Measurements from ENCODE around the gene CAPNS2. TPM values are rescaled to one million over a fixed set of nuclear protein-coding genes. Genes with fewer than 3 reads are reported as not detected.

Gene CAPNS2
- total RNA-seq, 2 donors from 2014 or later = 0.41 TPM; not detected in 1

DNA sequence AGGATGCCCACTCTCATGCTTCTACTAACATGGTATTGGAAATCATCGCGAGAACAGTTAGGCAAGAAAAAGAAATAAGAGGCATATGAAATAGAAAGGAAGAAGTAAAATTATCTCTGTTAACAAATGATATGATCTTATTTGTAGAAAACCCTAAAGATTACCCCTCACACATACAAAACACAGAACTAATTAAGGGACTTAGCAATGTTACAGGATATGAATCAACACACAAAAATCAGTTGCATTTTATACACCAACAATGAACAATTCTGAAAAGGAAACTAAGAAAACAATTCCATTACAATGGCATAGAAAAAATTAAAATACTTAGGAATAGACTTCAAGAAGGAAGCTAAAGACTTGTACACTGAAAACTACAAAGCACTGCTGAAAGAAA, 2.7 kb upstream of the CAPNS2 start:
- no peak overlapping the region for H3K27ac ChIP-seq
- TF ChIP-seq CTCF (IDR thresholded peaks at IDR 0.05) = no peak
- no peaks in the 10 kb centered on the region for H3K9me3 ChIP-seq
- H3K4me3 ChIP-seq = no peak overlapping the region
- DNase-seq (ENCODE audit: low spot score) (no peak), ATAC-seq (ENCODE audit: insufficient number of reproducible peaks, low FRiP score, low read depth) (no peak)
- no peaks in the 10 kb centered on the region for H3K27me3 ChIP-seq (replicated peaks; ENCODE audit: insufficient read depth)
- H3K36me3 ChIP-seq = no peaks in the 10 kb centered on the region
- H3K4me1 ChIP-seq (ENCODE audit: control insufficient read depth in 1 of 2, low read depth in 2 of 2) = peaks cover 5 to 20% of the 10 kb centered on the region in 2 donors

DNA sequence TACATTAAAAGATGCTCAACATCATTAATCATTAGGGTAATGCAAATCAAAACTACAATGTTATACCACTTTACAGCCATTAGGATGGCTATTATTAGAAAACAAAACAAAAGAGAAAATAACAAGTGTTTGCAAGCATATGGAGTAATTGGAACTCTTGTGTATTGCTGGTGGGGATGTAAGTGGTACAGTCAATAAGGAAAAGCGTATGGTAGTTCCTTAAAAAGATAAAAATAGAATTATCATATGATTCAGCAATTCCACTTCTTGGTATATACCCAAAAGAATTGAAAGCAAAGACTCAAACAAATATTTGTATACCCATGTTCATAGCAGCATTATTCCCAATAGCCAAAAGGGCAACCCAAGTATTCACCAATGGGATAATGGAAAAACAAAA, 1.4 kb upstream of the CAPNS2 start:
- no peaks in the 10 kb centered on the region for H3K9me3 ChIP-seq
- ATAC-seq (ENCODE audit: insufficient number of reproducible peaks, low FRiP score, low read depth) = no peak
- H3K4me1 ChIP-seq (ENCODE audit: control insufficient read depth in 1 of 2, low read depth in 2 of 2) = peaks cover 6 to 12% of the 10 kb centered on the region in 2 donors
- no peak overlapping the region for H3K27ac ChIP-seq
- DNase-seq (ENCODE audit: low spot score) = no peak
- TF ChIP-seq CTCF (IDR thresholded peaks at IDR 0.05) = no peak
- no peaks in the 10 kb centered on the region for H3K36me3 ChIP-seq
- H3K27me3 ChIP-seq (replicated peaks; ENCODE audit: insufficient read depth) = no peaks in the 10 kb centered on the region
- H3K4me3 ChIP-seq = no peak overlapping the region

- Histone ChIP-seq H3K9me3 (no peaks in the 10 kb centered on the region), H3K4me3 (no peak overlapping the region), H3K4me1 (ENCODE audit: control insufficient read depth in 1 of 2, low read depth in 2 of 2) (peaks cover 6 to 10% of the 10 kb centered on the region in 2 donors), H3K27ac (no peak overlapping the region), H3K36me3 (no peaks in the 10 kb centered on the region), H3K27me3 (replicated peaks; ENCODE audit: insufficient read depth) (no peaks in the 10 kb centered on the region)
- no peak for TF ChIP-seq CTCF (IDR thresholded peaks at IDR 0.05)
- DNase-seq (ENCODE audit: low spot score) = no peak
- ATAC-seq (ENCODE audit: insufficient number of reproducible peaks, low FRiP score, low read depth) = no peak
Observed at GRCh38 chr16:55567382-55567781, 898 bp downstream of the CAPNS2 start.

DNA sequence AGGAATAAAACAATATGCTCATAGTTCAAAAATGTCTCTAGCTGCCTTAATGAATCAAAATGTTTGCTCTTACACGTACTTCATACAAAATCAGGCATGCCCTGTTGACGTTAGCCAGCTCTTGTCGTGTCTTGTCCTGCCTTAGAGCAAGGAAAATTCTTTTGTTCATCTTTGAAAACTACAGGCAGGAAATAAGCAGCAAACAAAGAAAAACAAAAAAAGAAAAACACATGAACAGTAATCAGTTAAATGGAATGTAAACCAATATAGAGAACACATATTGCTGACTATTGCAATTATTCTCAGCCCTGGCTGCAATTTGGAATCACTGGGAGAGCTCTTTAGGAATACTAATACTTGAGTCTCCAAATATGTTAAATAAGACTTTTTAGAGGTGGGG, 1.7 kb downstream of the CAPNS2 start:
- no peak for TF ChIP-seq CTCF (IDR thresholded peaks at IDR 0.05)
- ATAC-seq (ENCODE audit: insufficient number of reproducible peaks, low FRiP score, low read depth) (no peak), DNase-seq (ENCODE audit: low spot score) (no peak)
- no peaks in the 10 kb centered on the region for H3K27me3 ChIP-seq (replicated peaks; ENCODE audit: insufficient read depth)
- H3K9me3 ChIP-seq = no peaks in the 10 kb centered on the region
- H3K36me3 ChIP-seq = no peaks in the 10 kb centered on the region
- H3K4me3 ChIP-seq = no peak overlapping the region
- peaks cover 6 to 10% of the 10 kb centered on the region in 2 donors for H3K4me1 ChIP-seq (ENCODE audit: control insufficient read depth in 1 of 2, low read depth in 2 of 2)
- H3K27ac ChIP-seq = no peak overlapping the region

- no peak for ATAC-seq (ENCODE audit: insufficient number of reproducible peaks, low FRiP score, low read depth)
- no peaks in the 10 kb centered on the region for H3K9me3 ChIP-seq
- H3K4me1 ChIP-seq (ENCODE audit: control insufficient read depth in 1 of 2, low read depth in 2 of 2) = peaks cover 6 to 10% of the 10 kb centered on the region in 2 donors
- H3K27ac ChIP-seq = no peak overlapping the region
- no peak for DNase-seq (ENCODE audit: low spot score)
- H3K36me3 ChIP-seq = no peaks in the 10 kb centered on the region
- no peak for TF ChIP-seq CTCF (IDR thresholded peaks at IDR 0.05)
- no peaks in the 10 kb centered on the region for H3K27me3 ChIP-seq (replicated peaks; ENCODE audit: insufficient read depth)
- H3K4me3 ChIP-seq = no peak overlapping the region
Observed at GRCh38 chr16:55569025-55569424, 2.5 kb downstream of the CAPNS2 start.
